HepG2 (cell line): ENCODE measurements around the gene LRRC10B. TPM values are rescaled to one million over a fixed set of nuclear protein-coding genes. Genes with fewer than 3 reads are reported as not detected.

Source experiments
- ATAC-seq: fragments of 200-7000 bp; cut with Tn5 transposase; 3 replicates; pipeline ENCODE4 v1.9.1; 2020; ENCODE audit warnings: mild to moderate bottlenecking, moderate library complexity
- BruUV-seq: library from RNA; stranded (reverse); fragments of 400-500 nt; replicated peaks from 2 replicates; lab custom pipeline; 2021; lab: Mats Ljungman, UMichigan
- CTCF ChIA-PET: fragments of 300-600 bp; formaldehyde crosslinking; extraction: SDS; loops from one replicate; lab custom pipeline; 2021; ENCODE audit warnings: low total read pairs, inconsistent platforms, low intra/inter-chr PET ratio; lab: Yijun Ruan, JAX
- POLR2A ChIA-PET: fragments of 350-600 bp; sonication (Branson Sonifier 250); formaldehyde crosslinking; loops from one replicate; lab custom pipeline; 2020; ENCODE audit warnings: antibody characterized with exemption, inconsistent platforms; lab: Yijun Ruan, JAX
- DNase-seq: peaks from one replicate; pipeline ENCODE4 v3.0.0-alpha.2; 2015; ENCODE audit warnings: low spot score
- FAIRE-seq: peaks from 3 replicates; lab custom pipeline; 2011; peaks lifted over from hg19 to GRCh38; lab: Jason Lieb, UNC
- H2AFZ ChIP-seq: one replicate; pipeline ENCODE4 v1.6.1; 2011; ENCODE audit warnings: low read length, inconsistent platforms
- H3K27ac ChIP-seq: fragments of 300-600 bp; 3 replicates; pipeline ENCODE4 v1.8.0; 2011; ENCODE audit warnings: mixed run types, mild to moderate bottlenecking, mixed read lengths, low read length, inconsistent platforms; ENCODE audit not compliant: insufficient read depth; ENCODE audit errors: extremely low read length
- H3K27me3 ChIP-seq, 2 experiments: fragments of 200-600 bp in 1 of 2; 2 replicates in 1 of 2; 3 replicates in 1 of 2; pipeline versions ENCODE4 v1.6.0 to v1.8.0; 2011; ENCODE audit warnings: low read length in 2 of 2, mild to moderate bottlenecking in 2 of 2, moderate library complexity in 2 of 2, inconsistent platforms in 1 of 2; ENCODE audit not compliant: insufficient read depth in 2 of 2, control insufficient read depth in 1 of 2
- H3K36me3 ChIP-seq, 2 experiments: fragments of 200-600 bp in 1 of 2; replicated peaks in 1 of 2; 2 replicates in 1 of 2; 3 replicates in 1 of 2; pipeline versions ENCODE4 v1.5.1 to v1.8.0; 2011; ENCODE audit warnings: low read length in 2 of 2, inconsistent platforms in 1 of 2; ENCODE audit not compliant: insufficient read depth in 2 of 2, control insufficient read depth in 1 of 2
- H3K4me1 ChIP-seq: 2 replicates; pipeline ENCODE4 v1.5.1; 2012; ENCODE audit warnings: low read length, inconsistent platforms; ENCODE audit not compliant: insufficient read depth
- H3K4me2 ChIP-seq: 2 replicates; pipeline ENCODE4 v1.6.0; 2011; ENCODE audit warnings: low read depth, low read length, inconsistent platforms
- H3K4me3 ChIP-seq, 3 experiments: fragments of 200-600 bp in 1 of 3; sonication (generic), shearing (Covaris generic) in 1 of 3; replicated peaks in 1 of 3; 2 replicates each; pipeline ENCODE4 v1.5.1; 2011 to 2016; ENCODE audit warnings: low read length in 3 of 3, inconsistent platforms in 2 of 3, low read depth in 2 of 3, mild to moderate bottlenecking in 2 of 3, control low read depth in 1 of 3, mixed read lengths in 1 of 3; ENCODE audit not compliant: insufficient read depth in 1 of 3
- H3K79me2 ChIP-seq: one replicate; pipeline ENCODE4 v1.6.1; 2011; ENCODE audit warnings: low read length, inconsistent platforms; ENCODE audit not compliant: insufficient read depth
- H3K9ac ChIP-seq: 2 replicates; pipeline ENCODE4 v1.6.0; 2011; ENCODE audit warnings: mild to moderate bottlenecking, low read depth, low read length, inconsistent platforms; ENCODE audit not compliant: insufficient read depth
- H3K9me3 ChIP-seq: 2 replicates; pipeline ENCODE4 v1.5.1; 2012; ENCODE audit warnings: mild to moderate bottlenecking, low read length
- H4K20me1 ChIP-seq: 2 replicates; pipeline ENCODE4 v1.6.0; 2011; ENCODE audit warnings: inconsistent platforms, mild to moderate bottlenecking, low read length, moderate library complexity; ENCODE audit not compliant: insufficient read depth
- ATF2 ChIP-seq: sonication (generic); formaldehyde crosslinking; IDR thresholded peaks from 2 replicates; pipeline ENCODE4 v1.4.0; 2020; ENCODE audit warnings: missing genetic modification reagents
- LRRFIP1 ChIP-seq: sonication (generic); formaldehyde crosslinking; conservative IDR thresholded peaks from 2 replicates; pipeline ENCODE4 v1.4.0; 2020; ENCODE audit warnings: missing genetic modification reagents
- MAFF ChIP-seq: IDR thresholded peaks from 2 replicates; pipeline ENCODE4 v1.6.1; 2011; ENCODE audit warnings: low read depth, low read length, improper control_type of control experiment
- MAFK ChIP-seq, 2 experiments: IDR thresholded peaks in 1 of 2; conservative IDR thresholded peaks in 1 of 2; 2 replicates each; pipeline ENCODE4 v1.6.1; 2011; ENCODE audit warnings: improper control_type of control experiment in 2 of 2, low read length in 2 of 2
- REL ChIP-seq: sonication (generic); formaldehyde crosslinking; conservative IDR thresholded peaks from 2 replicates; pipeline ENCODE4 v1.8.0; 2022; ENCODE audit warnings: mild to moderate bottlenecking, missing genetic modification reagents, moderate library complexity
- ZNF121 ChIP-seq: sonication (generic); formaldehyde crosslinking; IDR thresholded peaks from 2 replicates; pipeline ENCODE4 v1.5.0; 2020; ENCODE audit warnings: mild to moderate bottlenecking, missing genetic modification reagents
- WGBS: methylation state at CpG from one replicate; pipeline ENCODE4 v1.1.6; 2017; ENCODE audit warnings: low lambda C conversion rate; 5-methylcytosine and 5-hydroxymethylcytosine counted together
- in situ Hi-C: cut with HindIII; loops from 2 replicates; pipeline ENCODE4 v1.10.0; 2017; ENCODE audit warnings: low pct_unique_long_range_greater_than_20kb; ENCODE audit not compliant: extremely low pct_ligation_motif_present
- intact Hi-C: fragments of 100-400 bp; cut with micrococcal nuclease; formaldehyde crosslinking; loops from one replicate; pipeline ENCODE4 v1.10.0; 2022; ENCODE audit not compliant: unreplicated experiment
- polyA plus RNA-seq, 8 experiments: library from polyadenylated mRNA; depleted of rRNA in 3 of 8; stranded (reverse) in 7 of 8; unstranded in 1 of 8; fragments of >200 nt; fragmentation: Illumina TruSeq in 4 of 8; extraction: Trizol in 4 of 8; gene quantifications; 2 replicates each; pipeline versions ENCODE4 v1.2.1 to v1.2.3, GENCODE V29; 2011 to 2016; ENCODE audit warnings: low read depth in 4 of 8, missing spikeins in 1 of 8, mixed read lengths in 1 of 8; ENCODE audit not compliant: insufficient read depth in 1 of 8
- total RNA-seq, 5 experiments: library from RNA; depleted of rRNA; stranded (reverse); fragments of >200 nt; fragmentation: Illumina TruSeq; extraction: Trizol; gene quantifications; 2 replicates each; pipeline ENCODE4 v1.2.3, GENCODE V29; 2016; ENCODE audit warnings: low read depth in 1 of 5

LRRC10B gene
- total and polyA plus RNA-seq, 2 of the 13 experiments (the other 11 are each of a cell fraction or from before 2014, with no cell fraction given): not detected

- H3K27me3 ChIP-seq: no peaks in the 10 kb centered on the region
- ChIA-PET CTCF (no interaction called here), POLR2A (no interaction called here)
- no TSS peak for BruUV-seq
- no peaks in the 10 kb centered on the region for H3K36me3 ChIP-seq
- intact Hi-C loops (no loop called here), in situ Hi-C loops (no loop called here)
- H3K9ac ChIP-seq: no peak overlapping the region
- peak; percentile 21 to 59; a peak in 3 of 4 replicates for TF ChIP-seq MAFK (conservative IDR thresholded peaks at IDR 0.05 in 1 of 2, IDR thresholded peaks at IDR 0.05 in 1 of 2; ENCODE audit: low read length in 2 of 2)
- 0 out of 2 replicates have a peak, but pooled peaks have one; percentile 27 for TF ChIP-seq MAFF
- no peak for TF ChIP-seq ZNF121 (CRISPR knock-in tag)
- no peak for TF ChIP-seq ATF2
- TF ChIP-seq LRRFIP1 (CRISPR knock-in tag): no peak
- TF ChIP-seq REL (CRISPR knock-in tag): no peak
- no peaks in the 10 kb centered on the region for H4K20me1 ChIP-seq
- H3K27ac ChIP-seq: no peak overlapping the region
- no peaks in the 10 kb centered on the region for H3K9me3 ChIP-seq
- FAIRE-seq: no peak
- WGBS: 83% methylated on average over 3 of the region's 3 CpGs
- no peak overlapping the region for H2AFZ ChIP-seq
- H3K4me2 ChIP-seq: no peak overlapping the region
- no peak overlapping the region for H3K4me3 ChIP-seq
- no peak for DNase-seq
- no peak for ATAC-seq
- no peaks in the 10 kb centered on the region for H3K79me2 ChIP-seq
- peaks cover 11% of the 10 kb centered on the region for H3K4me1 ChIP-seq
Measured at GRCh38 chr11:61473370-61474012, 35.1 kb upstream of the LRRC10B start.
